HG02571 (cell line): ENCODE results near the gene CERK.

ENCODE experiments used
- ATAC-seq: cut with Tn5 transposase; IDR thresholded peaks from one replicate; pipeline ENCODE4 v1.9.1; 2021; ENCODE audit warnings: mild to moderate bottlenecking, moderate library complexity; ENCODE audit not compliant: unreplicated experiment

CERK gene

DNA sequence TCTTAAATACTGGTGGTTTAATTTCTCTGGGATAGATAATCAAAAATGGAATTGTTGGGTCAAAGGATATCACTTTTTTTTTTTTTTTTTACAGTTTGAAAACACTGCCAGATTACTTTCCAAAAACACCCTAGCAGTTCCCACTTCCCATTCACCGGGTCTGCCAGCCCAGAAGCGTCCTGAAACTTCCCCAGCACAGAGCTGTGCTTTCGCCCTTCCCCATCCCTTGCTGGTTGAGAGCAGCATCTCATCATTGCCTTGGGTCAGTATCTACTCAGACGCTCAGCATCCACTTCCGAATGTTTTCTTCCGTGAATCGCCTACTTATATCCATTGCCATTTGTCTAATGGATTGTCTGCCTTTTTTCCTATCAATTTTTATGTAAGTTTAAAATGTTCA, 5.5 kb downstream of the CERK start:
- no peak for ATAC-seq

DNA sequence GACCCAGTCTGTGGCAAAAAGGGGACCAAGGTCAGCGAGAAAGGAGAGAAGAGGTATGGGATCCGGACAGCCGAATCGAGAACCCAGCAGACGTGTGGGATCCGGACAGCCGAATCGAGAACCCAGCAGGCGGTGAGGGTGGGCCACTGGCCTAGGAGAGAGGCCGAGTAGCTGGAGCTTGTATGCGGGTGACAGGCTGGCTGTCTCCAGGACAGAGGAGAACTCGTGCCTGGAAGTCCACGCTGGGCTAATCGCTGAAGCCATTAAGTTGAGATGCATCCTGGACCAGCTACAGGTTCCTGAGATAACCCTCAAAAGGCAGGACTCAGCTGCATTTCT, 6.0 kb downstream of the CERK start:
- ATAC-seq = no peak

DNA sequence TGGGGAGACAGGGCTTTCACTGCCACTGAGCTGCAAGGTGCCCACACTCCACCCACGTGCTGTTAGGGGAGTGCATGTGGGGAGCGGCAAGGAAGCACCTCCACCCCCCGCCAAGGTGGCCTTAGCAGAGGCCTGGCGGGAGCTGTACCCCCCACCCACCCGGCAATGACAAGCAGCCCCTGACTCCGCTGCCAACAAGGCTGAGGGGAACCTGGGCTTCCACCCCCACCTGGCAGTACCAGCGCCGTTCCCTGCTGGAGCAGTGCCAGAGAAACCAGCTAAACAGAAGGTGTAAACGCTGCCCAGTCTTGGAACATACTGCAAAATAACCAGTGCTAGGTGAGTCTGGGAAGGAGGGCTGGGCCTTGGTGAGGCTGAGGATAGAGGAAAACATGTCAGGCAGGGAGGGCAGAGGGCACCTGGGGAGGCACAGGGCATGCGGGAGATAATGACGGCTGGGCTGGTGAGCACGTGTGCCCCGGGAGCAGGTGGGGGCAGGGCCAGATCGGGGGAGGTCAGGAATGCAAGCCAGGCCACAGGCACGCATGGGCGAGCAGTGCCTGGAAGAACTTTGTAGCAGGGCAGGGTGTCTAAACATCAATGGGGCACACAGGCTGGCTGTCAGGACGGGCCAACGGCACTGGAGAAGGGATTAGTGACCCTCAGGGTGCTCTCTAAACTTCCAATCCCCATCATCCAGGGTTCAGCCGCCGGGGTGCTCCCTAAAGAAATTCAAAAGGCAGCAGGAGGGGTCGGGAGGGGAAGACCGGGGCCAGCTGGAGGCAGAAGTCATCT, 6.6 kb downstream of the CERK start:
- ATAC-seq = no peak

DNA sequence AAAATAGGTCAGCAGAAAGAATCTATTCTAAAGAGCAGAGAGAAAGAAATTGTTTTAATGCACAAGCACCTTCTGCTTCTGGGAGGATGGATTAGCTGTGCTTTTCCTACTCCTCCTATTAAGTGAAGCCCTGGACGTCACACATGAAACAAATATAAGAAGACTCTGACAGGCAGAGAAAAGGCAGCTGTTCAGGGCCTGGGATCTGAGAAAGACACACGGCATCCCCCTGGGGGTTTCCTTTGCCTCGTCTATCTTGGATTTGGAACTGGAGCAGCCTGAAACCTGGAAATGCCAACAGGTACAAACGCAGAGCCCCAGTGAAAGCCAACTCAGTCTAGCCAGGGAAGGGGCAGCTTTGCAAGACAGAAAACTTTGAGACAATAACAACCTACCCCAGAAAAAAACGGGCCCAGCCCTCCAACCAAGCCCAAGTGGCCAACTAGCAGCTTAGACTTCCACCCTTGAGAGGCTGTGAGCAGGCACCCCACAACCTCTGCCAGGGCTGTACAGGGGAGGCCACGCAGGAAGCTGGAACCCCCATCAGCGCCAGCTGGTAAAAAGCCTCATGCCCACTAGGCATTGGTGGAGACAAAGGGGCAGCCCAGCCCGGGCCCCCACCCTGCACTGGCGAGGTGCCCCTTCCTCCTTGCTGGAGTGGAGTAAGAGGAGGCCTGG, 7.3 kb downstream of the CERK start:
- no peak for ATAC-seq

DNA sequence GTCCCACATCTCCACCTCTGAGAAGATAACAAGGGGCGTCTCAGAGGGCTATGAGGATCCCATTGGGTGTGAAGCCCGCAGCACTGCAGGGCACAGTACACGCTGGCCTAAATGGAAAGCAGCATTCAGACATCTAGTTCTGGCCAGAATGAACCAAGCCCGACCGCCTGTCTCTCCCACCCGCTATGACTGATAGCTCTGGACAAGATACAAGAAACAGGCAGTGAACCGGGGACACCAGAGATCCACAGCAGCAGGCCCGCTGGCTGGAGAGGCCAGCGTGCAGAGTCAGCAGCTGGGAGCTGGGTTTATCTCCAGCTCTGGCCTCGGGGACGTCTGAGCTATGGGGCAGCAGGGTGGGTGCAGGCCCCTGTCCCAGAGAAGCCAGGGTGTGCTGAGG, 9.6 kb downstream of the CERK start:
- ATAC-seq = no peak

DNA sequence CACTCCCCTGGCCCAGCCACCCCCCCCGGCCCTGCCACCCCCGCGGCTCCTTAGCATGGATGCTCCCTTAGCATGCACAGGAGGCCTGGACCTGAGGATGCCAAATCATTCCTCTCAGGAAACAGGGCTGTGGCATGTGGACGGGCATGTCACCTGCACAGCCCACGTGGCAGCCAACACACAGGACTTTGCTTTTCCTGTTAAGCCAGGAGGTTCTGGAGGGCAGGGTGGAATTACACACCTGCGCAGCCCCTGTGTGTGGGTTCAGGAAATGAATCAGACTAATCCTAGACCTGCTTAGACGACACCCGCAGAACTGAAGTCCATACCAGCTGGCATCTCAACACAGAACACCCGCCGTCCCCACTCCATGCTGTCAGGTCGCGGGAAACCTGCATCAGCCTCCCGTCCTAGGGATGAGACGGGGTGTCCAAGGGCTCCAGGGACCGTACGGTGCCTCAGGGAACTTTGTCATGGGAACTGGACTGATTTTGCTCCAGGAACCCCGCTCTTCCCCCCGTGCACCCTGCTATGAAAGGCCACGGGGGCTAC, 10.2 kb downstream of the CERK start:
- no peak for ATAC-seq

DNA sequence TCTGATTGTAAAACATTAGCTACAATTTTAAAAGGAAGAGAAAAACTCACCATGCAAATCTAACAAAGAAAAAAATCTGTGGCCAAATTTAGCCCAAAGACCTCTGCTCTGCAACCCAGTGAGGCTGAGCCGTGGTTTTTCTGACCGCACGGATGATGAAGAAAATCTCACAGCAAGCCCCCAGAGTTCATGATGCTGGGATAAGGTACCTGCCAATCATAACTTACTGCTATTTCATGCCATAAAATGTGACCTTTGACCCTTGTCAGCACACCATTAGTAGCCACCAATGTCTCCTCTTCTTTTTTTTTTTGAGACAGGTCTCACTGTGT, 11.1 kb downstream of the CERK start:
- no peak for ATAC-seq

DNA sequence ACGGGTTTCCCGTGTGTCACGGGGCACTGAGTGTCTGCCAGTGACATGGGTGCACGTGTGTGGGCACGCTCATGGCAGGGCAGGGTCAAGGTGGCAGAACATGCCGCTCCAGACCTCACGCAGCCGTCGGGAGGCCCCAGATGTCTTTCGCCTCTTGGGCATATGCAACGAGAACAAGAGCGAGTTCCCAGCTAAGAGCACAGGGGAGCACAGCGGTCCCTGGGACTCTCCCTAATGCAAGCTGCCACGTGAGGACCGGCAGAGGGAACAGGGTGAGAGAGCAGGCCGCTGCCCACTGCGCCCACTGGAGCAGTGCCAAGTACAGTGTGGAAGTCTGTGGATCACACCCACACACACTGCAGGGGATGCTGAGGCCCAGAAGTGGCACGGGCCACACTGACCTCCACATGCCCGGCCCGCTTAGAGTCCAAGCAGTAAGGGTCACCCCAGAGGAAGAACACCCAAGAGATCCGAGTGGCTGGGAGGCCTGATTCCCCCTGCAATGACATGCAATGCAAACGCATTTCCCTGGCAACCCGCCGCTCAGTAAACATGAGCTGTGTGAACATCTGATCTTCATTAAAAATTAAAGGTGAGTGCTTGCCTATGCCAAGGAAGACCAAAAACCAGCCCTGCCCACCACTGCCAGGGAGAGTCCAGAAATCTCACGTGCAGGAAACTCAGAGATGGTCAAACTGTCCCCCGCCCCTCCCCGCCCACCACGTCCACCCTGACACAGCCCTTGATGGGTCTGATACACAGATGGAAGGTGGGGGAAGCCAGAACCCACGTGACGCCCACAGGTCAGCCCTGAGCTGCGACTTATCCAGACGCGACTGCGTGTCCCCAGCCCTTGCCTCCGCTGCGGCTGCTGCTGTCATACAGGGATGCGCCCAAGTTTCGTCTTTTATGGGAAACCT, 11.7 kb downstream of the CERK start:
- no peak for ATAC-seq

DNA sequence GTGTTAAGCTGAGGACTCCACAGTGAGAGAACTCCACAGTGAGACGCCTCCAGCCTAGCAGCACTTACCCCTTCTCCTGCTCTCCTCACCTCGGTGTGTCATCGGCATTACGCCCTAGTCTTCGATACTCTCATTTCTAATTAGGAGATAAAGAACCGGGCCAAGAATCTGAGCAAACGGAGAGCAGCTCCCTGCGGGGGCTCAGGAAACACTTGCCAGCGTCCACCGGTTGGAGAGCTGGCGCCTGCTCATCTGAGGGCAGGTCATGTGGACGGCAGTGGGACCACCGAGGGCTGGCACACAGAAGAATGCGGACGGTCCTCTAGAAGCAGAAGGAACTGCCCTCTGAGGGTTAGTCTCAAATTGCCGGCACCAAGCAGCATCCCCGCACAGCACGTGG, 13.0 kb downstream of the CERK start:
- ATAC-seq = no peak

DNA sequence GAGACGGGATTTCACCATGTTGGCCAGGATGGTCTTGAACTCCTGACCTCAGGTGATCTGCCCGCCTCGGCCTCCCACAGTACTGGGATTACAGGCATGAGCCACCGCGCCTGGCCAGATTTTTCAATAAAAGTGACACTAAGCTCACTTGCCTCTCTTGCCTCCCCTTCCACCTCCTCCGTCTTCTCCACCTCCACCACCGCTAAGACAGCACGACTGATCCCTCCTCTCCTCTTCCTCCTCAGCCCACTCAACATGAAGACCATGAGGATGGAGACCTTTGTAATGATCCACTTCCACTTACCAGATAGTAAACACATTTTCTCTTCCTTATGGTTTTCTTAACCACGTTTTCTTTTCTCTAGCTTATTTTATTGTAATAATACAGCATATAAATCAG, 14.2 kb downstream of the CERK start:
- no peak for ATAC-seq

DNA sequence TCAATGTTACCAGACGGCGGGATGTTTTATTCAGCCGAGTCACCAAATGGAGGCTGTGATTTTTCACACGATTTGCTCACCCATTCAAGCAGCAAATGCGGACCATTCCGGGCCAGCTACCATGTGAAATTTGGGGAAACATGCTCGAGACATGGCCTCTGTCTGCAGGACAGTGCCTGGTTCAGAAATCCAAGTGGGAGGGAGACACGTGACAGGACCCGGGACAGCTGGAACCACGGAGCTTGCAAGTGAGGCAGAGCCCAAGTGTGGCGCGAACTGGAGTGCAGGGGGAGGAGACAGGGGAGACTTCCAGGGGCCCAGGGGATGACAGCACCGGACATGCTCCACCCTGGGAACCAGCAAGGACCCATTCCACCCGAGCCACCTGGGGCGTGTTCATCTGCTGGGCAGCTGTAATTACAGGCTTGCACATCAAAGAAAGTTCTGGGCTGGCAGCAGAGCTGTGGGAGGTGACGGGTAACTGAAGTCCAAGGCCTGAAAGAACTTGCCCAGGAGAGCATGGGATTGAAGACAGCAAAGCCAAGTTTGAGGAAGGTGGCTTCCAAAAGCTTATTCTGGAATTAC, 16.5 kb downstream of the CERK start:
- ATAC-seq = no peak

DNA sequence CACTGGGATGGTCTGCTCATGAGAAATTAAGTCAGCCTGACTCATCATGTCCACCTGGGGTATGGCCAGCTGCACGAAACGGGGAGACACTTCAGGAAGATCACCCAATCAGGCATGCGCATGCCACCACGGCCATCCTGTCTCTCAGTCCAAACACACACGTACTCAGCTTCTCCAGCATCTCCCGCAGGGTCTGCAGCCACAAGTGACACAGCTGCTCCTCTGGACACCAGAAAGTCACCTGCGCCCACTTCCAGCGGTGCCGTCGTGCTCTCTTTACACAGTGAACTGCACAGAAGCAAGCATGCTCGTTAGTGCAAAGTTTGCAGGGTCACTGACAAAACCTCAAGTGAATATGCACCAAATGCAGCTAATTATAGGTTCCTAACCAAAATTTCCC, 18.1 kb downstream of the CERK start:
- no peak for ATAC-seq

DNA sequence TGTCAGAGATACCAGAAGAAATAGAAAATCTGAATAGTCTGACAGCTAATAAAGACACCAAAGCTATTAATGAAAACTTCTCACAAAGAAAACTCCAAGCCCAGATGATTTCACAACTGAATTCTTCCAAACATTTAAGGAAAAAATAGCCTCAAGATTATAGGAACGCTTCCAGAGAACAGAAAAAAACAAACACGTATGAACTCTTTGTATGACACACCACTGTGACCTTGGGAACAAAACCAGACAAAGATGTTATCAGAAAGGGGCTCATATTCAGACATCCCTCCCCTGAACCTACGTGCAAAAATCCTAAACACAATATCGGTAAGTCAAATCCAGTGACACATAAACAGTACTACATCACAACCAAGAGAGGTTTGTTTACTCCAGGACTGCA, 23.5 kb downstream of the CERK start:
- ATAC-seq = no peak

DNA sequence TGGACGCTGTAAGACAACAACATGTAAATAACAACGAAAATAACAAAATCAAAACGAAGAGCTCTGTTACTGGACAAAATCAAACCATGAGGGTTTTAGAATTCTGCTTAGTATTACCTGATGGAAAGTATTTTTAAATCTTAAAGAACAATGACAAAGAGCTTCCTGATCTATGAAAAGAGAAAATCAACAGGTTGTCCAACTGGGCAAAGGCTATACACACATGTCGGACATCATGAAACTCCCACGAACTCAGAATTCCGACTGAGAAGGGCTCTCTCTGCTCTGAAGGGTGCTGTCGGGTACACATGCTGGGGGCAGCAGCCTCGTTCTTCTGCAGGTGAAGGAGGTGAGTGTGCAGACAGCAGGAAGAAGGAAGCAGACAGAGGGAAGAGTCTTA, 25.8 kb downstream of the CERK start:
- no peak for ATAC-seq

DNA sequence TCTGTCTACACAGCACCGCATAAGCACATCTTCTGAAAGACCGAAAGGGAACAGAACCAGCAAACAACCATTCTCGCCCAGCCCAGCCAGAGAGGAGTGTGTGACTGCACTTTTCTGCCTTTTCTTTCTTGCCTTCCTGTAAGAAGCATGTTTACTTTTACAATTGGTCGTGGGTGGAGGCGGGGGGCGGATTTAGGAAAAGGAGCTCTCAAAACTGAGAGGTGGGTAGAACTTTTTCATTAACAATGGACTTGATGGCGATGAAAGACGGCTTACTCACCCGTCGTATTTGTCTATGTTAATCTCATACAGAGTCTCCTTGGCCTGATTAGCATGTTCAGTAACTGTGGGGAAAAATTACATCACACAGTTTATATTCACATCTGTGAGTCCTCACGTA, 27.2 kb downstream of the CERK start:
- ATAC-seq = no peak

DNA sequence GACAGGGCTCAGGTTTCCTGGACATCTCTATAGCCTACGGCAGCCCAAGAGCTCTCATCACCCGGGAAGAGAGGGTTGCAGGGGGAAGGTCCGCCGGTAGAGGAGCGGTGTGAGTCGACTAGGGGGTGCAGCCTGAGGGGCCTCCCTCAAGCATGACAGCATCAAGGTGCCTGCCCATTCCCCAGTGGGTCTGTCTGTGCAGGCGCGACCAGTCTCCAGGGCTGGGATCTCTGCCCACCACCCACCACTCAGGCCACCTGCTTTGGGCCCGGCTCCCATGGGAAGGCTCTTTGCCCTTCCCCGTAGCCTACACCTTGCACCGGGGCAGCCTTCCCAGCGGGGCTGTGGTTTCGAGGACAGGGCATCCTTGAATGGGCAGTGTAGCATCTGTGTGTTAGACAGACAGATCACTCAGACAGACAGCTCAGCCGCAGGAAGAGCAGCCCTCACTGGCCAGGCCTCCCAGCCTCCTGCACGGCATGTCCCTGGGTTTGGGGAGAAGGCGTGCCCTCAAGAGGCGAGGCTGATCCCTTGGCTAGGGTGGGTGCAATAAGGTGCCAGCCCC, 29.2 kb downstream of the CERK start:
- ATAC-seq = no peak

DNA sequence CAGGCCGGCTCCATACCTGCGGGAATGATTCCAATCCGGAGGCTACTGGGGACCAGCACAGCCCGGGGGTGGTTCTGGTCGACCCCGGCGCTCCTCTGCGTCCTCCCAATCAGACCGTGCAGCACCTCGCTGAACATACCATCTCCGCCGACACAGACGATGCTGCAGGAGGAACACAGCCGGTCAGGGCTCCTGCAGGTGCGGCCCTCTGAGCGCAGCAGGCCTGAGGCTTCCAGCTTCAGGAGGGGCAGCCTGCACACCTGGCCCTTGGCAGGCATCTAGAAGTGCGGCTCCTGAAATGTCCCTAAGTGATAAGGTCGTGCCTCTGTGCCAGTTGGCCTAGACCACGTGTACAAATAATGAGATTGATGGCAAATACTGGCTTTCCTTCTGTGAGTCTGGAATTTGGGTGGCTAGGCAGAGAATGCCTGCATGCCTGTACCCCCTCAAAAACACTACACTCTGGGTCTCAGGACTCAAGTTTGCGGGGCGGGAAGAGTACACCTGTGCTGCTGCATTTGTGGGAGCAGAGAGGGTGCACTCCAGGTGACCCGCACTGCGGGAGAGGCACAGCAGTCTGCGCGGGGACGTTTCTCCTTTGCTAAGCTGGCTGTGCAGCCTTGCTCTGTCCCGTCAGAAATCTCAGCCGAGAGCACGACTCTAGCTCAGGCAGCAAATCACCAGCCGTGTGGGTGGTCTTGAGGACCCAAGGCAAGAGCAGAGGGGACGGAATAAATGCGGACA, 30.1 kb downstream of the CERK start:
- no peak for ATAC-seq

DNA sequence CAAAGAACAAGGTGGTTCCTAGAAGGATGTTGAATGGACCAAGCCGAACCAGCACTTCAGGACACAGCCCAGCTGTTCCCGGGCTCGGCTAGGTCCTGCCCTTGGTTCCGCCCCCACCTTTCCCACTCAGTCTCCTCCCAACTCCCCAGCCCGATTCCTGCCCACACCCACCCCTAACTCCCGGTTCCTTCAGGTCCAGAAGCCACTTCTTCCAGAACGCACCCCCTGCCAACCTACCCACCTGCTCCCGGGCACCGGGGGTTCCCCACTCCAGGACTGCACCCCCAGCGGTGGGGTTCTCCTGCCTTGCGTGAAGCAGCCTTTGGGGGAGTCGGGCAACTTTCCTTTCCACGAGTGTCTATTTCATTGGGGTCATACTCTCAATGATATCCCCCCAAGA, 30.7 kb downstream of the CERK start:
- no peak for ATAC-seq

DNA sequence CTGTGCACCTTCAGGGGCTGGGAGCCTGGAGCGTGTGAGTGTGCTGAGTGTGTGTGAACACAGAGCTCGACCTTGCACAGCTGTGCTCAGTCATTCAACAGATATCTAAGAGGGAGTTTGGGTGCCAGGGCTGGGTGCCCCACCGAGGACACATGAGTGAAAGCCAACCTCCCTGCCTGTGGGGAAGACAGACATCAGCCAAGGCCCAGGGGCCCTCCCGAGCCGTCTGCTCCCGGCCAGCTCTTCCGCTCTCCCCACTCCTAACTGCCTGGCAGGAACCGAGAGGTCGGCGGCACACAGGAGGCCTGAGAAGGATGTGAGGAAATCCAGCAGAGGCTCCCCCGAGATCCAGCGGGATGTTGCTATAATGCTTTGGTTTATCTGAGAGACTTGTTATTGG, 32.0 kb downstream of the CERK start:
- ATAC-seq = no peak

DNA sequence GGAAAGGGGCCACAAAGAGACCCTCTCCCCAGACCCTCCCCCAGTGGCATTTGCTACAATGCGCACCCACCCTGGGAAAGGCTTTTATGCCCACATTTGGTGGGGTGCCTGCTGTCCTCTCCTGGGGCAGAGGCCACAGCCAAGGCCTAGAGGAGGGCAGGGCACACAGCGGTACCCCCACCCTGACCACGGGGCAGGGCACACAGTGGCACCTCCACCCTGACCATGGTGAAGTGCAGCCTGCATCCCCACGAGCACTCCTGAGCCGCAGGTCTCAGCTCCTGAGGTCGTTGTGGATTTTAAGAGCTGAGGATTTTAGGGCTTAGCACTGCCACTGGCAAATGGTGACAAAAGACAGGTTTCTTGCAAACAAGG, 34.1 kb downstream of the CERK start:
- no peak for ATAC-seq
